Right kidney (tissue), 1 donor: ENCODE measurements around the gene LRMDA.

ENCODE experiments used
- DNase-seq: peaks from one replicate; pipeline ENCODE4 v3.0.0-alpha.2; 2016

LRMDA gene

GRCh38 chr10:75422913-75423312, 8.5 kb upstream of the LRMDA start:
- DNase-seq: no peak

GRCh38 chr10:75424571-75424970, 6.9 kb upstream of the LRMDA start:
- DNase-seq: no peak

- DNase-seq: no peak
These were observed 5.9 kb upstream of the LRMDA start for GRCh38 chr10:75425291-75426079.

- no peak for DNase-seq
These were observed 4.5 kb upstream of the LRMDA start for GRCh38 chr10:75426880-75427279.

- DNase-seq: no peak
These were observed 3.5 kb upstream of the LRMDA start for GRCh38 chr10:75427951-75428350.

GRCh38 chr10:75428434-75429158, 2.8 kb upstream of the LRMDA start:
- no peak for DNase-seq

GRCh38 chr10:75429159-75429827, 2.1 kb upstream of the LRMDA start:
- no peak for DNase-seq

- DNase-seq: peak; percentile 50
These were observed 1.2 kb upstream of the LRMDA start for GRCh38 chr10:75430000-75430763.

GRCh38 chr10:75432176-75432575, 752 bp downstream of the LRMDA start:
- DNase-seq: peak; percentile 41

- peak; percentile 37 for DNase-seq
These were observed 1.3 kb downstream of the LRMDA start for GRCh38 chr10:75432763-75433162.

GRCh38 chr10:75433216-75433615, 1.8 kb downstream of the LRMDA start:
- DNase-seq: no peak

GRCh38 chr10:75434291-75434690, 2.9 kb downstream of the LRMDA start:
- DNase-seq: no peak

GRCh38 chr10:75435291-75435690, 3.9 kb downstream of the LRMDA start:
- no peak for DNase-seq

- DNase-seq: no peak
These were observed 5.5 kb downstream of the LRMDA start for GRCh38 chr10:75436896-75437295.

GRCh38 chr10:75437693-75438092, 6.3 kb downstream of the LRMDA start:
- DNase-seq: no peak

GRCh38 chr10:75438275-75438674, 6.9 kb downstream of the LRMDA start:
- no peak for DNase-seq

- no peak for DNase-seq
These were observed 8.4 kb downstream of the LRMDA start for GRCh38 chr10:75439811-75440210.

GRCh38 chr10:75440271-75440793, 8.9 kb downstream of the LRMDA start:
- no peak for DNase-seq

- DNase-seq: no peak
These were observed 9.8 kb downstream of the LRMDA start for GRCh38 chr10:75441196-75441595.

GRCh38 chr10:75441682-75442081, 10.3 kb downstream of the LRMDA start:
- DNase-seq: no peak

GRCh38 chr10:75443362-75443761, 11.9 kb downstream of the LRMDA start:
- no peak for DNase-seq

- no peak for DNase-seq
These were observed 13.5 kb downstream of the LRMDA start for GRCh38 chr10:75444781-75445386.
